Esophagus mucosa (tissue), 1 donor: ENCODE data around the gene HM13. TPM values are rescaled to one million over a fixed set of nuclear protein-coding genes. Genes with fewer than 3 reads are reported as not detected.
"Not testable (repeated sequence)": the region's sequence is repeated elsewhere in the genome, so short reads cannot be mapped to it uniquely, and the experiment has no call there.

ENCODE experiments used
- ATAC-seq: fragments of 200-7000 bp; cut with Tn5 transposase; one replicate; pipeline ENCODE4 v1.9.1; 2020
- total RNA-seq: library from RNA; stranded (reverse); gene quantifications from one replicate; pipeline ENCODE4 v1.2.4, GENCODE V29; 2023
- donor health status: DM: yes; HTN: yes; CAD: no.

HM13 gene
- total RNA-seq, 1 donor from 2014 or later: 232 TPM

DNA sequence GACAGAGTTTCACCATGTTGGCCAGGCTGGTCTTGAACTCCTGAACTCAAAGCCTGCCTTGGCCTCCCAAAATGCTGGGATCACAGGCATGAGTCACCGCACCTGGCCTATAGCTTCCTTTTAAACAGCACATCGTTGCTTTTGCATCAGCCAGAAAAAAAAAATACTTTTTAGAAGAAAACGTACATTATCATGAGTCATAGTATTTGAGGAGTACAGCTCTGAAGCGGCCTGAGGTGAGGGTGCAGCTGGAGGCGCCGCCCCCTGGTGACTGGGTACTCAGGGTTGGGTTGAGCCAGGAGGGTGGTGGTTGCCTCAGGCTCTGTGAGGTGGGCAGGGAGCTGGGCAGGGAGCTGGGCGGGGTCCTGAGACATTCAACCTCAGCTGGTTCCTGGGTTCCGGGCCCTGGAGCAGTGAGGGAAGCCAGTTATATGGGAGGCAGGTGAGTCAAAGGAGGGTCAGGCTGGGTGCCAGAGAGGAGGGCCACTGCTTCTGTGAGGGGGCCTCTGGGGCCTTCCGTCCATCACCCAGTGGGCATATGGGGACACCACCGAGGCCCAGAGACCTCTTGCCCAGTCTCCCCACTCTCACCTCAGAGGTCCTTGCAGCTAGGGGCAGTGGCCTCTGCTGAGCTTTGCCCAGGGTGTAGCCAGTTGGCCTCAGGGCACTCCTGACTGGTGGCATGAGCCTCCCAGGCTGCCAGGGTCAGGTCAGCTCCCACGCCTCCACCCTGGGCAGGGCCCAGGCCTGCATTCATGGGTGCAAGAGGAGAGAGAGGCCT lies 79.2 kb downstream of the HM13 start:
- peak; percentile 95 for ATAC-seq

- no peak for ATAC-seq
These were observed 79.8 kb downstream of the HM13 start for GRCh38 chr20:31594002-31594557.

DNA sequence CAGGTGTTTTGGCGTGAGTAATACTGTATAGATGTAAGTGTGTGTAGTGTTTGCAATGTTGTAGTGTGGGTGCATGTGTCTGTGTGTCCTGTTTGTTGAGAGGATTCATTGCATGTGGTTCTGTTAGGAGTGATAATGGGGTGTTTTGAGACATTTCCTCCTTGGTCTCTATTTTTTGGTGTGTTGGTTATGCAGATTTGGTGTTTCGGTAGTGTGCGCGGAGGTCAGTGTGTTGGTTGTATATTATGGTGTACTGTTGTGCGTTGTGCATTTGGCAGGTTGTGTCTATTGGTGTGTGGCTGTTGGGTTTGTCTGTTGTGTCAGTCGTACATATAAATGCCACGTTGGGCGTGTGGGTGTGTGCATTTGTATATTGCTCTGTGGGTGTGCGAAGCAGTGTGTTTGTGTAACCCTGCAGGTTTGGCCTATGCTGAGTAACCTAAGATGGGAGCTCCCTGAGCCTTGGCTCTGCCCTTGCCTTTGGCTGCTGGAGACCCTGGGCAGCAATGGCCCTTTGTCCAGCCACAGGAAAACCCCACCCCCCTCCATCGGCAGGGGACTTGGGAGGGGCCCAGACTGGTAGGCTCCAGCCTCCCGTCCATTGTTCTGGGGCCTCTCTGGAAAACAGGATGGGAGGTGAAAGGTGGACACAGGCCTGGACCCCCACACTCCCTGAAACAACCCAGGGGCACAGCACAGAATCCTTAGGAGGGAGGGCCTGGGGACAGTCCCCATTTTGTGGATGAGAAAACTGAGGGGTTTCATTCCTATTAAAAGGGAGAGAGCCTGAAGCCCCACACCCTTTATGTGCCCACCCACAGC lies 80.5 kb downstream of the HM13 start:
- no peak for ATAC-seq

DNA sequence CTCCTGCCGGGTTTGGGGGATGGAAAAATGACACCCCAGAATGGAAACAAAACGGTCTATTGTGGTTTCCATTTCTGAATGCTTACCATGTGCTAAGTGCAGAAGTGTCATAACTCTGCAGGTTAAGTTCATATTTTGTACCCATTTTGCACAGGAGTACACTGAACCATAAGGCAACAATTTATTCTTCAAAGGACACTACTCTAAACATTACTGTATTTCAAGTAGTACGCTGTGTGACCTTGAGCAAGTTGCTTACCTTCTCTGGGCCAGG lies 81.1 kb downstream of the HM13 start:
- no peak for ATAC-seq

DNA sequence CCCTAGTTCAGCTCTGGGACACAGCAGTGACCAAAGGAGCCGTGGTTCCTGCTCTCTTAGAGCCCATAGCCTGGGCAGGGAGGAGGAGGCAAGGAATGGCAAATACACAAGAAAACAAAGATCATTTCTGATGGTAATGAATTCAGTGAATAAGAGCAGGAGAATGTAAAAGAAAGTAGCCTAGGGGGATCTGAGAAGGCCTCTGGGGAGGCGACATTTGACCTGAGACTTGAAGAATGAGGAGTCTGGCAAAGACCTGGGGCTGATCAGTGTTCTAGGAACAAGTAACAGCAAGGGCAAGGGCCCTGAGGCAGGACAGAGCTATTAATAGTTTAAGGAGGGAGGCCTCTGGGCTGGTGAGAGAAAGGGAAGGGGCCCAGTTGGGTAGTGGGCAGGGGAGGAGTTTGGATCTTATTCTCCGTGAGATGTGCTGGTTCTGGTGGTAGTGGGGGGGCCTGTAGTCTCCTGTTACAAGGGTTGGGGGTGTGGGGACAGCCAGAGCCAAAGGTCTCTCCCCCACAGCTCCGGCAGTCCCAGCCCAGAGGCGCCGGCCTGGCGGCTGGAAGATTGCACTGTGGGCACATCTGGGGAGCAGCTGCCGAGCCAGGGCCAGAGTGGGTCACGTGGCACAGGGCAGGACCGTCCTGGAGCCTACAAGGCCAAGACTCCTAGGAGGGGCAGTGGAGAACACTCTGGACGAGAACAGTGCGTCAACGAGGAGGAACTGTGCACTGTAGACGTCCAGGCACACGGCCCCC lies 81.6 kb downstream of the HM13 start:
- ATAC-seq: peak; percentile 30

GRCh38 chr20:31596412-31596715 lies 82.1 kb downstream of the HM13 start:
- ATAC-seq: not testable (repeated sequence)

- ATAC-seq: no peak
These were observed 82.7 kb downstream of the HM13 start for GRCh38 chr20:31596831-31597480.

DNA sequence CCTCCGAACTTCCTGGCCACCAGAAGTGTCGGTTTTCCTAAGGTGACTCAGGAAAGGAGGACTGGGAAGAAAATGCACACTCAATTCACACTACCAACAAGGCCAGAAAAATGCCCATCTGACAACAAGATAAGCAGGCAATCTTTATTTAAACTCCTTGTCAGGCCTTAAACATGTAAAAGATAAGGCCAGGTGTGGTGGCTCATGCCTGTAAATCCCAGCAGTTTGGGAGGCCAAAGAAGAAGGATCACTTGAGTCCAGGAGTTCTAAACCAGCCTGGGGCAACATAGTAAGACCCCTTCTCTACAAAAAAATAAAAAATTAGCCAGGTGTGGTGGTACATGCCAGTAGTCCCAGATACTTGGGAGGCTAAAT lies 83.2 kb downstream of the HM13 start:
- ATAC-seq: no peak

GRCh38 chr20:31602431-31602778 lies 88.2 kb downstream of the HM13 start:
- ATAC-seq: no peak

GRCh38 chr20:31602779-31603441 lies 88.7 kb downstream of the HM13 start:
- peak; percentile 14 for ATAC-seq

DNA sequence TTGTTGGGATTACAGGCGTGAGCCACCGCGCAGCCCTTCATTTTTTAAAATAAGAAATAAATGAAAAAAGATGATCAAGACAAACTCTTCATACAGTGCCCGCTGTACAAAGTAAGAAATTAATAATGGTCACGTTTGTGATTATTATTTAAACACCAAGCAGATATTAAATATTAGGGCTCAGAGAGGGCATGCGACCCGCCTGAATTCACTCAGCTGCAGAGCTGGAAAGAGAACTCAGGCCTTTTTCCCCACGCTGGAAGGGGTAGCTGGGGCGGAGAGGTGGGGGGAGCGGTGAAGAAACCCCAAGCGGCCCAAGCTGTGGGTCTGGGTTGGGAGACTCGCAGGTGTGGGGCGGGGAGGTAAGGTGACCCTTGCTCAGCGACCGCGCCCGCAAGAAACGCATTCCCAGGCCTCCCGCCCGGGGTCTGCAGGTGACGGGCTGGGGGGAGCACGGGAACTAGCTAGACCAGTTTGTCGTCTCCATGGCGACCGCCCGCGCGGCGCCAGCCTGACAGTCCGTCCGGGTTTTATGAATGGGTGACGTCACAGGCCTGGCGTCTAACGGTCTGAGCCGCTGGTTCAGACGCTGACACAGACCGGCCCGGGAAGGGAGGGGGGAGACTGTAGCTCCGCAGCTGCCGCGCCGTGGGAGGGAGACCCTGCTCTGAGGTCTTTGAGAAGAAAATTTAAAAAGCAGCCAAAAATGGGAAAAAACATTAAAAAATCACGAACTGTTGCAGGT lies 89.8 kb downstream of the HM13 start:
- peak; percentile 55 for ATAC-seq

GRCh38 chr20:31604567-31605030 lies 90.4 kb downstream of the HM13 start:
- ATAC-seq: no peak

DNA sequence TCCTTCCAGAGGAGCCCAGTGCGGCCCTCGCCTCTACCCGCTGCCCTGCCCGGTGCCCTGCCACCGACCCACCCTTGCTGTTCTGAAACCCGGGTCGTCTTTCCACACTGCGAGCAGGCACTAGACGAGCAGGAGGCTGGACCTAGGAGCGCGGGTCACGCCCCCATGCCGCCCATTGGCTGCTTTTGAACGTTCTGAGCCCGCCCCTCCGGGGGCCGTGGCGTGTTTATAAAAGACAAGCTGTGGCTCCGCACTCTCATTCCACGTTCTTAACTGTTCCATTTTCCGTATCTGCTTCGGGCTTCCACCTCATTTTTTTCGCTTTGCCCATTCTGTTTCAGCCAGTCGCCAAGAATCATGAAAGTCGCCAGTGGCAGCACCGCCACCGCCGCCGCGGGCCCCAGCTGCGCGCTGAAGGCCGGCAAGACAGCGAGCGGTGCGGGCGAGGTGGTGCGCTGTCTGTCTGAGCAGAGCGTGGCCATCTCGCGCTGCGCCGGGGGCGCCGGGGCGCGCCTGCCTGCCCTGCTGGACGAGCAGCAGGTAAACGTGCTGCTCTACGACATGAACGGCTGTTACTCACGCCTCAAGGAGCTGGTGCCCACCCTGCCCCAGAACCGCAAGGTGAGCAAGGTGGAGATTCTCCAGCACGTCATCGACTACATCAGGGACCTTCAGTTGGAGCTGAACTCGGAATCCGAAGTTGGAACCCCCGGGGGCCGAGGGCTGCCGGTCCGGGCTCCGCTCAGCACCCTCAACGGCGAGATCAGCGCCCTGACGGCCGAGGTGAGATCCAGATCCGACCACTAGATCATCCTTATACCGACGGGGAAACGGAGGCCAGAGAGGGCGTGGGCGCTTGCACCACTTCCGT lies 91.0 kb downstream of the HM13 start, which contains the start of gene ID1:
Gene ID1 (plus strand): TSS at position 259 of the 871 bp plus-strand sequence. CDS start 99 bp downstream, at position 358.
- peak; percentile 80 for ATAC-seq

- no peak for ATAC-seq
These were observed 91.9 kb downstream of the HM13 start for GRCh38 chr20:31605902-31606803.

DNA sequence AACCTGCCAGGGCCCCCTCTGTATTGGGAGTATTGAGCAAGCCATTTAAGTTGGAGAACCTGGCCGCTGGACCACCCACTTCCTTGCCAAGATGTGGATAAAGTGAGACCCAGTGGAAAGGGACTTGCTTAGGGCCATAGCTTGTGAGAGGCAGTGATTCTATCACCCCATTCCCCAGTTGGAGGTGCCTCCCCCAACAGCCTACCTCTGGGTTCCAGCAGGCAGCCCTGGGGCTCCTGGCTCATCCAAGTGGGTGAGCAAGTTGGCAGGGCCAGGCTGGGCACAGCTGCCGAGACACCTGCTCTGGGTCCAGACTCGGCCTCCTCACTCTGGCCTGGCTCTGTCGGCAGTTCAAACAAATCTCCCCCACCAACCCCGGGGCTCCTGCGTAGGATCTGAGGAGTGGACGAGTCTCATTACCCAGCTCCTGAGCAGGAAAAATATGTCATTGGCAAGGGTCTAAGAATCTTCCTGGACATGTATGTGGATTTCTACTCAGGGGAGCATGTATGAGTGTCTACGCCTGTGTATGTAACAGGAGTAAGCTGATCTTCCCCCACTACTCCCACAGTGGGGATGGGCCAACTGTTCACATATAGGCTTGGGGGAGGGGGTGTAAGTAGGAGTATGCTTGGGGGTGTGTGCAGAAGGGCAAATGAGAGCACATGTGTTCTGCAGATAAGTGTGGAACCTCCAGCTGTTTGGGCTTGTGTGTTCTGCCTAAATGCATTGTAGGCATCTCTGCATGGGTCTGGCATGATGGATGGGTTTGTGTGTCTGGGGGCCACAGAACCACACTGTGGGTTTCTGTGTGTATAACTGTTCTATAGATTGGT lies 92.8 kb downstream of the HM13 start:
- peak; percentile 14 for ATAC-seq

DNA sequence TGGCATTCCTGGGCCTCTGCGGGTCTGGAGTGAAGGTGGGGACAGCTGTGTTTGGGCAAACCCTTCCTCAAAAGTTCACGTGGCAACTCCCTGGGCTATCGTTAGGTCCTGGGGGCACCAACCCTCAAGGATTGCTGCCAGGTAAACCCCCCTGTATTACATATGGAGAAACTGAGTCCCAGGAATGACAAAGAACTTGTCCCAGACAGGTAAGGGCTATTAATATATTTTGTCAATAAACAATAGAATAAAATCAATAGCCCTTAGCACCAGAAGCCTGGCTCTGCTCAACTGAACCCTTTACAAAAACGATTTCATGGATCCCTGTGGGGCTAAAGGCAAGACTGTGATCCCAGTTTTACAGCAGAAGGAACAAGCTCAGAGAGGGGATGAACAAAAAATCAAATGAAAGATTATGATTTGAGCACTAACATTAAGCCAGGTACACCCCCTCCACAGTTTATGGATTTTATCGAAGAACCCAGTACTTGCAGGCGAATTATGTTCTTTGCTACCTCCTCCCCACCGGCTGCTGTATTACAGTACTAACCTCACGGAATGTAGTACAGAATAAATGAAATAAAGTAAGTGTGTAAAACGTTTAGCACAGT lies 93.5 kb downstream of the HM13 start:
- no peak for ATAC-seq

GRCh38 chr20:31608251-31608945 lies 94.2 kb downstream of the HM13 start:
- peak; percentile 20 for ATAC-seq
